GM18909 (cell line): ENCODE measurements around the gene EPC1.

Experiments used
- ATAC-seq: cut with Tn5 transposase; IDR thresholded peaks from one replicate; pipeline ENCODE4 v1.9.1; 2021; ENCODE audit warnings: mild to moderate bottlenecking; ENCODE audit not compliant: unreplicated experiment, poor library complexity

The EPC1 gene

DNA sequence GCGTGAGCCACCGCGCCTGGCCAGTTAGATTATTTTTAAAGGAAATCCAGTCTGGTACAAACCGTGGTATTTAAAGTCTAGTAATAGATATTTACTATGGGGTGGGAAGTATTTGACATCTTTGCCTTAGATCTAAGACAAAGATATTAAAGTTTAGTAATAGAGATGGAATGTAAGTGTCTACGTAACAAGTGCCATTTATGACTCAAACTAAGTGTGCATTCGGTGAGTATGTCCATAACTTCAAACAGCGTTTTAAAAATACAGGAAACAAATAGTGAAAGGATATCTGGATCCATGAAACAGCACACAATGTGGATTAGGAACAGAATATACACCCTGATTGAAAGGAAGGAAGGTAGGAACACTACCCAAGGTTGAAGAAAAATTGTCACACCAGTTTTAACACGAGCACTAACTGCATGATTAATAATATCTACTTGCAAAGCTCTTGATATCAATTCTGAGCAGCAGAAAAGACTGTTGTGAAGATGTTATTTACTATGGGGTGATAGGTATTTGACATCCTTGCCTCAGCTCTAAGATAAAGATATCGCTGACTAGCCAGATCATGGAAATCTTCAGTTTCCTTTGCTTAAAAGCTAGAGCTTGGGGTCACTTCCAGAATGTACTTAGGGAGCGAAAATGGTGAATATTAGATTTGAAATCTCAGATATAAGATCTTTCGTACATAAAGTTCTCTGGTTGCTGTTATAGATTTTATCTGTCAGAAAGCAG is 48.7 kb downstream of the EPC1 start:
- ATAC-seq, result no peak

DNA sequence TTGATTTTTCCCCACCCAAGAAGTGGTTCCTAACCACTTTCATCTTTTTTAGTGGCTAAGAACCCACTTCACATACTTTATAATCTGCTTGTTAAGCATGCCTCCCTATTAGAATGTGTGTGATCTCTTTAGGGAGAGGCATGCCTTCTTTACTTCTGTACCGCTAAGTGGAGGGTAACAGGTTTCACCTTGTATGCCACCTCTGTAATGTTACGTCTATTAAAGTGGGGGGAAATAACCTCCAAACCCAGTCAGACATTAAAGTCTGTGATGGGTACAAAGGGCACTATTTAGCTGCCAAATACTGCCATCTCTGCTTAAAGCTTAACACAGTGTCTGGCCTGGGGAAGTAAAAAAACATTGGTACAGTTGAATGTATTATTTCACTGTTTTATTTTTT is 51.9 kb downstream of the EPC1 start:
- no peak for ATAC-seq

DNA sequence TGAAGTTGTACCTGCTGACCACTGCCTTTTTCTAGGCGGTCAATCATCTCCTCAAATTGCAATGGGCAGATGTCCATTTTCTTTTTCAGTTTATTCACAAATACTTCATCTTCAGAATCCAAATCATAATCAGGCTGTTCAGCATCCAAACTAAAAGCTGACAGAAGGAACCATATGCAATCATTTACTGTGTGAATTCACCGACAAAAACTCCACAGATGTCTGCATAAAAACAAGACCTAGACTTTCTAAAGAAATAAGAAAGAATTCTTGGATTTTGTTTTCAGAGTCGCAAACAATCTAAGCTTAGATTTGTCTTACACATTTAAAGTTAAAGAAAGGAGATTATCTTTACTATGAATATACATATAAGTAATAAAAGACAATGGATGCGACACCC is 53.4 kb downstream of the EPC1 start:
- no peak for ATAC-seq

DNA sequence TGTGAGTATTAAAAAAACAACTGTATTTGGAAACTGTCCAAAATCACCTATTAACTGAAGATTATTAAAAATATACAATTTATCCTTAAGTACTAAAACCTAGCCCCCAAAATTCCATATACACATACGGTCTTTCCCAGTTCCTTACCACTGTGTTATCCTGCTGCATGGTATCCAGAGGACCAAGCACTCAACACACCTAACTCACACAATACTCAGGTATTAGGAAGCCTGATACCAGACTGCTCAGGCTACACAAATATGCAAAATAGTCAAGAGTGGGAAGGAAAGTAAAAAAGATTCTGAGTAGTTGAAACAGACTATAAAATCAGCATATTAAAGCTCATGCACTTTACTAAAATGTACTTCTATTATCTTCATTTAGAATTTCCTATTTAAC is 67.2 kb downstream of the EPC1 start:
- ATAC-seq, result no peak

DNA sequence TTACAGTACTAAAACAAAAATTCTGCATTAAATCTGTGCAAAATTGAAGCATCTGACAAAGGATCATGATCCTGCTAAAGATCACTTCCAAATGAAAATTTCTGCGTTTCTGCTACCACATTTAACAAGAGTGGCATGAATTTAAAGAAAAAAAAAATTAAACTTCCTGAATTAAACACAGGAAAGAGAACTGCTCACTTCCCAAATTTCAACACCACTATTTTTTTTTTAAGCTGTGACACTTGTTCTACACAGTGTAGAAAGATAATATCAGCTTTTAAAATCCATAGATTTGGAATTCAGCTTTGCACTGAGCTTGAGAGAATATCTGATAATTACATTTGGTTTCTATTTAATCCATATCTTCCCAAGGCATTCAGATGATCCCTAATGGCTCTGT is 73.6 kb downstream of the EPC1 start:
- ATAC-seq, result no peak

DNA sequence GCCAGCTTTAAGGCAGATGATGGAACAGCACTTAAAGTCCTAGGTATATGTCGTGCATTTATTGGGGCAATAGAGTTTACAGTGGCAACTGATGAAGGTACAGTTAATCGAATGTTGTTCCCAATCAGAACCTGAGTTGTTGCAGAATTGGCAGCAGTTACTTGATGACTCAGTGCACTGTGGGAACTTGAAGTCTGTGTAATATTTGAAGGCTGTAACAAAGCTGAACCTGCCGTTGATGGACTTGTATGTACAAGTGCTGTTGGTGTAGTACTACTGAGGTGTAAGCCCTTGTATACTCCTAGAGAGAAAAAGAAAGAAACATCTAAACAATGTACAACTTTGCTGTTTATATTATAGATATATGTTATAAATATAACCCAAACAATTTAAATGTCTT is 75.3 kb downstream of the EPC1 start:
- ATAC-seq, result no peak

DNA sequence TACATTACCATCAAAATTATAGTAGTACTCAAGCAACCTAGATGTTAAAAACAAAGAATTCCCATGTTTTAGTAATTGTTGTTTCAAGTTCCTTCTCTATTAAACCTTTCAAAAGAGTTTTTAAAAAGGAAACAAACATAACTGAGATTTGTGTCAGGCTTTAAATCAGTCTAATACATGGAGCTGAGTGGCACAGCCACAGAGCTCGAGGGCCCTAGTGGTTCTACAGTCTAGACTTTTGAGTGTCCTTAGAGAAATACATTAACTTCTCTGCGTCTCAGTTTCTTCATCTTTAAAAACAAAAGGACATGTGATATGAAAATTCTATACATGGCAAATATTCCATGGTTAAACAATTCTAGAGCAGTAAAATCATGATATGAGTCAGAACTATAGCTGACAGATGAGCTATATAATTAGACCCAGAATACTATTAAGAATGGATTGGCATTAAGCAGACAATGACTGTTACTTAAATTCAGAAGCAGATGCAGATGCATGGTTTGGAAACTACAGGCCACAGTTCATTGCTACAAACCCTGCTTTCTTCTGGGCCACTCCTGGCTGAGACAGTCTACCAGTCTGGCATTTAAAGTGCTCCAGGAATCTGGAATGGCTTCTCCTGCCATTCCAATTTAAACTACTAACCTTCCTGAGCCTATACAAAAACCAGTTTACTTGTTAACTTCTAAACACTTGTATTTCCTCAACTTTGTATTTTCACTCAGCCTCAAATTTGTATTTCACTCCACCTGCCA is 77.4 kb downstream of the EPC1 start:
- no peak for ATAC-seq

DNA sequence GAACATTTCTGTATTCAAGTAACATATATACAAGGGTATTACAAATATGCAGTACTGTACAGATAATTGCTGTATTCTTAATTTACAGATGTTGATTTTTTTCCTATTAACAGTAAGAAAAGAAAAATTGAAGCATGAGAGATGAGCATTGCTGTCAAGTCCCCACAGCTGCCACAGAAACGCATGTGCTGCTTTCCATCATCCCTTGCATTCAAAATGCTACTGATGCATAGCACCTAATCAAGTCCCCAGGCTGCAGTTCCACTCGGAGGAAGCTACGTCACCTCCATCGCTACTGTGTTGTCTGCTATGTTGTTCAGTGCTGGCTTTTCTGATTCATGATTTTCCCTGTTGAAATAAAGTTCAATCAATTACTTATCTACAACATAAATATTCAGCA is 78.2 kb downstream of the EPC1 start:
- no peak for ATAC-seq

DNA sequence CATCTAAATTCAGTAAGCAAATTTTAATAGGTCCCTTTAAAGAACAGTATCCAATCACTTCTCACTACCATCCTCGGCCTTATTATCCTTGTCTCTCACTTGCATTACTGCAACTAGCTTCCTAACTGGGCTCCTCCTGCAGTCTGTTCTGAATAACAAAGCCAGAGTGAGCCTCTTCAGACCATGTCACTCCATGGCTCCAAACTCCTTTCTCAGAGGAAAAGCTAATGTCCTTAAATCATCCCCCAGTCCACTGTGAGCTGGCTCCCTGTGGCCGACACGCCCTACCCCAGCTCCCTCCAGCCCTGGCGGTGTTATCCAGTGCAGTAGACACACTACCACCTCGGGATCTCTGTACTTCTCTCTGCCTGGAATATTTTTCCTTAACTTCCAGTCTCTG is 80.0 kb downstream of the EPC1 start:
- ATAC-seq, result no peak

DNA sequence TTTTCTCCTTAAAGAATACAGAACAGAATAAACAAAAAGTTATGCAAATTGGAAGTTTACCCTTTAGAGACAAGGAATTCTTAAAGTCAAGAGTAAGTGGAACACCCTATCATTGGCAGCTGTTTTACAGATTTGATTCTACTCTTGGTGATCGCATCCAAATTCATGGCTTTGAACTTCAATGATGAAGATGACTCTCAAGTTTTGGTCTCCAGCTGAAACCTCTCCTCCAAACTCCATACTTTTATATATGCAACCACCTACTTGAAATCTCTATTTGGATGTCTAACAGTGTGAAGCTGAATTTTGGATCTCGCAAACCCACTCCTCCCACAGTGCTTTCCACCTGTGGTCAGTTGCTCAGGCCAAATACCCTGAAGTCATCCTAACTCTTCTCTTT is 80.4 kb downstream of the EPC1 start:
- no peak for ATAC-seq

DNA sequence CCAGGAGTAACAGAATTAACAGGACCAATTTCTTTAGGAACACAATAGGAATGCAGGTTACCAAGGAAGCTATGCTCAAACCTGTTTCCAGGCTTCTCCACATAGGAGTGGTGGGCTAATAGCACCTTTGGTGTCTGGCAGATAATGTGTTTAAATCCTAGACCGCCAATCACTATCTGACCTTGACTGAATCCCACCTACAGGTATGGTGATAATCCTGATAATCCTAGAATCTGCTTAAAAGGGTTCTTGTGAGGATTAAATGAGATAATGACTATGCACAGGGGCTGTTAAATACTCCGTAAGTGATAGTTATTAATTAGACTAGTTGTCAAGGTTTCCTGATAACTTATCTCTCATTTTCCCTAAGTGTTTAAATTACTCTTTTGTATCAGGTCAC is 81.2 kb downstream of the EPC1 start:
- no peak for ATAC-seq

DNA sequence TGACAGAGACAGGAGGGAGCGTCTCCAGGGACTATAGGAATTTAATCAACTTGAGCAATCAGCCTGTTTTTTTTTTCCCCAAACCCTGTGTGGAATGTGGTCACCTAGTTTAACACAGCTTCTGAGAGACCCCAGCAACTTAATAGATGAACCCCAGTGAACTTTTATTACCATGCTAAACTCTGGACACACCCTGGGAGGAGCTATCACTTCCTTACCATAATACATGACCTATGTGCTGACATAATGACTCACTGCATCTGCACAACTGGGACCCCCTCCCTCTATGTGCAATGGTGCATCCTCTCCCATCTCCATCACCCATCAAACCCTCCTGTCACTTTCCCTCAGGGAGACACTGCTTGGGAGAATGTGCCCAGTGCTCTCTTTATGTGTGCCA is 83.7 kb downstream of the EPC1 start:
- ATAC-seq, result no peak

DNA sequence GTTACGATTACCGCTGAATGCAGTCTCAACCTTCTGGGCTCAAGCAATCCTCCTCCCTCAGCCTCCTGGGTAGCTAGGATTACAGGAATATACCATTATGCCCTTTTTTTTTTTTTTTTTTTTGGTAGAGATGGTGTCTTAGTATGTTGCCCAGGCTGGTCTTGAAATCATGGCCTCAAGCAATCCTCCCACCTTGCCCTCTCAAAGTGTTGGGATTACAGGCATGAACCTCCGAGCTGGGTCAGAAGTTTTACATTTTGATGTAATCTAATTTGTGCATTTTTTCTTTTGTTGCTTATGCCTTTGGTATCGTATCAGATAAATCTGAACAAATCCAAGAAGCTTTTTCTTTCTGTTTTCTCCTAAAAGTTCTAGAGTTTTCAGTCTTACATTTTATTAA is 87.4 kb downstream of the EPC1 start:
- no peak for ATAC-seq

DNA sequence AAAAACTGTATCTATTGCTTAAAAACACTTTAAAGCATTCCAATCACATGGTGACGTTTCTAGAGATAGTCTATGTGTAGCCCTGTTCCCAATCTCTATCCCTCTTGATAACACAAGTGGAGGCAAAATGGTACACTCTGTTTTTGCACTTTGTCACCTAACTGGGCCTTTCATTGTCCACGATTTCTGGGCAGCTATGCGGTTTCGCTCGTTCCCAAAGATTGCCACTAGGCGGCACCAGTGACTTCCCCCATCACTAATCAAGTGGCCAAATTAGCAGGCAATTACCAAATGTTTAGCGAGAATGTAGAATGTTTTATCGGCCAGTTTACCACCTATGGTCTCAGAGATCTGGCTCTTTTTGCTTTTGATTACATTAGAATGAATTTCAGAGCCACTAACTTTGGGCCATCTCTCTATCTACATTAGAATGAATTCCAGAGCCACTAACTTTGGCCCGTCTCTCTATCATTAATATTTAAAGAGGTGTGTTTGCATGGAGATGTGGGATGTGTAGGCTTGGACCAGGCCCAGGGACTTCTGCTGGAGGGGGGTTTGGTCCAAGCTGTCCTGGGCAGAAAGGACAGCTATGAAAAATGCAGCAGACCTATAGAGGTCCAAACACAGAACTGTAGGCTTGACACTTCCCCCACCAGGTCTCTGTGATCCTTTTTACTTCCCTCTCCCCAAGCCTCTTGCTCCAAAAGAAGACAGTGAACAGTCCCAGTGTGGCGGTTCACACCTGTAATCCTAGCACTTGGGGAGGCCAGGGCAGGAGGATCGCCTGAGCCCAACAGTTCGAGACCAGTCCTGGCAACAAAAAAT is 90.1 kb downstream of the EPC1 start:
- ATAC-seq, result peak; percentile 69

DNA sequence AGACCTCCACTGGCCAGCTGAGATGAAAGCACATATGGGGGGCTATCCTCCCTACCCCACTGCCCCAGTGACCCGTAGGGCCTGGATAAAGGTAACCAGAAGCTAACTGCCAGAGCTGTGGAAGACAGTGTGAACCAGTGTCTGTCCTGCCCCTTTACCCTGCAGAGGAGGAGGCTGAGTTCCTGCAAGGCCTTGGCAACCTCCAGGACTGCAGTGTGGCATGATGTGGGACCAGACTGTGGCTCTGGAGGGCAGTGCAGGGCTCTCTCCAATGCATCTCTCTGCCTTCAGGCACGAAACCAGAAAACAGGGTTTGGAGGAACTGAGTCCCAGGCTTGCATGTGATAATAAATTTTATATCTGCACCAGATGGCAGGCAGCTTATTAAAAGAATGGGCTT is 93.1 kb downstream of the EPC1 start:
- ATAC-seq, result no peak

DNA sequence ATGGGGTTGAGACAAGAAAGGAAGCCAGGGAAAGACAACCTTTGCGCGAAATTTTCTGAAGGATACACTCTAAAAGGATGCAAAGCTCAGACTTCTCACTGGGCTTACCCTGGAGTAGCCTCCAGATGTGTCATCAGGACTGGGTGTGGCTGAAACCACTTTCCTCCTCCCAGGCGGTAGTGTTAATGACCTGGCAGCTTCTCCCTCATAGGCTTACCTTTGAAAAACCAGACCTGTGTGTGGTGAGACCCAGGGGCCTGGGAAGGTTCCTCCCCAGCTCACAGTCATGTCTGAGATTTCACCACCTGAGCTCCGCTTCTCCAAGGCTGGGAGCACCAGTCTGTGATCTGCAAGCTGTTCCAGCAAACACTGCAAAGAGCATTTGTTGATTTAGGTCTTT is 93.7 kb downstream of the EPC1 start:
- ATAC-seq, result no peak

DNA sequence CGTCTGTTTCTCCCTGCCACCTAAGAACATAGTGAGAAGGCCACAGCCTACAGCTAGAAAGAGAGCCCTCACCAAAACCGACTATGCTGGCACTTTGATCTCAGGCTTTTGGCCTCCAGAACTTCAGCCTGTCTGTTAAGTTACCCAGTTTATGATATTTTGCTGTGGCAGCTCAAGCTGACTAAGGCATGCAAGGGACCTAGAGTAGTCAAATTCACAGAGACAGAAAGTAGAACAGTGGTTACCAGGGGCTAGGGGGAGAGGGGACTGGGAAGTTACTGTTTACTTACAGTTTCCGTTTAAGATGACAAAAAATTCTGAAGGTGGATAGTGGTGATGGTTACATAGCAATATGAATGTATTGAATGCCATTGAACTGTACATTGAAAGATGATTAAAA is 96.5 kb downstream of the EPC1 start:
- peak; percentile 87 for ATAC-seq

DNA sequence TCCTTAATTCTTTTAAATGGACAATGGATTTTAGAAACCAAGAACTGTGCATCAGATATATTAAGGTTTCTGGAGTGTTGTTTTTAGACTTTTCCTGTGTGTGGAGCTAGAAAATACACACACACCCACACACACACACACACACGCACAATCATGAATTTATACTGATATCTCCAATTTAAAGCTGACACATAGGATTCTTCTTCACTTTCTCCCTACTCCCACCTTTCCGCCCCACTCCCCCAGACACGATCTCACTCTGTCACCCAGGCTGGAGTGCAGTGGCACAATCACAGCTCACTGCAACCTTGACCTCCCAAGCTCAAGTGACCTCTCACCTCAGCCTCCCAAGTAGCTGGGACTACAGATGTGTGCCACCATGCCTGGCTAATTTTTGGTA is 100.3 kb downstream of the EPC1 start:
- ATAC-seq, result no peak

DNA sequence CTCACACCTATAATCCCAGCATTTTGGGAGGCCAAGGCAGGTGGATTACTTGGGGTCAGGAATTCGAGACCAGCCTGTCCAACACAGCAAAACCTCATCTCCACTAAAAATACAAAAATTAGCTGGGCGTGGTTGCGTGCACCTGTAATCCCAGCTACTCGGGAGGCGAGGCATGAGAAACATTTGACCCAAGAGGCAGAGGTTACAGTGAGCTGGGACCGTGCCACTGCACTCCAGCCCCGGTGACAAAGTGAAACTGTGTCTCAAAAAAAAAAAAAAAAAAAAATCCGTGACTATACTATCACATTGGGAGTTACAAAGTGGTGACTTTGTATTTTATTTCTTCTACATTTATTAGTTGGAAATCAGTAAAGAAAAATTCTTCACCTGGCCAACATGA is 101.2 kb downstream of the EPC1 start:
- no peak for ATAC-seq

DNA sequence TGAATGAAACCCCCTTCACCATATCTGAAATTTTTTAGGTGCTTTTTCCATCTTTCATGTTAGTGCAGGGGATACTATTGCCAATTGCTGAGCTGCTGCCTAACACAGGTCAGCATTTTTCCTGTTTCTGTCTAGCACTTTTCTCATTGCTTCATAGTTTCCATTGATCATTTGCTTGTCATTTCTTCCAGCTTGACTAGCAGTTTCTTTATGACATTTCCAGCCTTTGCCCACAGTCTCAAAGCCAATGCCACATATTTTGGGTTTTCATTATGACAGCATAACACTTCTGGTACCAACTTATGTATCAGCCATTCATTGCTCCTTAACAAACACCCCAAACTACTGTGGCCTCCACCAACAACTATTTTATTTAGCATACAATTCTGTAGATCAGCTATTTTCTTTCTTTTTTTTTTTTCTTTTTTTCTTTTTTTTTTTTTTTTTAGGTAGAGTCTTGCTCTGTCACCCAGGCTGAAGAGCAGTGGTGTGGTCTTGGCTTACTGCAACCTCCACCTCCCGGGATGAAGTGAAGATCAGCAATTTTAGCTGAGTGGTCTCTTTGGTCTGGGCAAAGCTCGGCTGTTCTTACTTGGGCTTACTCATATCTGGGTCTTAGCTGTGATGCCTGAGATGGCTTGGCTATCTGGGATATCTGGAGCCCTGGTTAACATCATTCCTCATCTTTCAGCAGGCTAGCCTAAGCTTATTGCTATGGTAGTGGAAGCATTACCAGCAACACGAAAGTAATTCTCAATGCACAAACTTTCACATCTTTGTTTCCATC is 102.3 kb downstream of the EPC1 start:
- peak; percentile 62 for ATAC-seq
